ENCODE data around the gene SEPHS1. TPM values are rescaled to one million over a fixed set of nuclear protein-coding genes. Genes with fewer than 3 reads are reported as not detected.

The SEPHS1 gene
- polyA plus RNA-seq, 1 of the 3 experiments (the other 2 are of a cell fraction), result 64.8 TPM

DNA sequence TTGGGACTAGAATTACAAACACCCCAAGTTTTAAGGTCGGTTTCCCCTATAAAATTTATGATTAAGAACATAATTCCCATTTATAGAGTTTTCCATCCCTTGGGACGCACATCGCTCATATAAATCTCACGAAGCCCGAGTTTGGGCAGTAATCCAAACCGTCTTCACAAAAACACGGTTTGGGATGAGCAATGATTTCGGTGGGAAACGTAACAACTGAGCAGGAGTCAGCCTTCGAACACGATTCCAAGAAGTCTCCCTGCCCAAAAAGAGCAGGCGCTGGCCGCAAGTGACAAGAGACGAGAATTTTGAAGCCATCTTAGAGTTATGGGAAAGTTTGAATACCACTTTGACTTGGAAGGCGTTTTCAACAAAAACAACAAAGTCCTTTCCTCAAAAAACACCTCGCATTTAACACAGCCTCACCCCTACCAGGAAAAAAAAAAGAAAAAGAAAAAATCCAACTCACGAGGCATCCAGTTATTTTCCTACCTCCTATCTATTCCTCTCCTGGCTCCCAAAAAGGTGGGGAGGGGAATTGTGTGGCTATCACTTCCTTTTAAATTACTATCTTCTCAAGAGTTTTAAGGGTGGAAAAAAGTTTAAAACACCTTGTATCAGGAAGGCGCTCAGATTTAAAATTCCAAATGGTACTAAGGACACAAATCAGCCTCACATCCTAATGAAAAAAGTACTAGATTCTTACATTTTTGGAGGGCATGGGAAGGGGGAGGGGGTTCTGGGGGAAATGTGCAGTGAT, 1.6 kb downstream of the SEPHS1 start:
- ChIA-PET CTCF (no interaction called here), POLR2A (no interaction called here)
- no peaks in the 10 kb centered on the region for H3K27me3 ChIP-seq (ENCODE audit: insufficient read depth)
- H4K20me1 ChIP-seq (ENCODE audit: insufficient read depth), result no peaks in the 10 kb centered on the region
- peaks cover 58% of the 10 kb centered on the region for H3K79me2 ChIP-seq (ENCODE audit: insufficient read depth)
- H3K36me3 ChIP-seq (replicated peaks in 1 of 2; ENCODE audit: control insufficient read depth in 1 of 2, insufficient read depth in 2 of 2, low read length in 1 of 2), result peaks cover 8 to 15% of the 10 kb centered on the region in 2 experiments
- no peak overlapping the region for H2AFZ ChIP-seq (ENCODE audit: low read depth)
- peak overlapping the region; percentile 75 for H3K4me2 ChIP-seq
- H3F3A ChIP-seq (replicated peaks; ENCODE audit: insufficient read depth), result peaks cover 21% of the 10 kb centered on the region
- DNase-seq, result no peak
- TF ChIP-seq FOSL2 (IDR thresholded peaks at IDR 0.05; ENCODE audit: borderline replicate concordance, low read depth), result no peak
- TF ChIP-seq ELF1 (IDR thresholded peaks at IDR 0.05), result no peak
- no peak for TF ChIP-seq RAD21 (IDR thresholded peaks at IDR 0.05; ENCODE audit: low read length)
- TF ChIP-seq, protein P1, sequence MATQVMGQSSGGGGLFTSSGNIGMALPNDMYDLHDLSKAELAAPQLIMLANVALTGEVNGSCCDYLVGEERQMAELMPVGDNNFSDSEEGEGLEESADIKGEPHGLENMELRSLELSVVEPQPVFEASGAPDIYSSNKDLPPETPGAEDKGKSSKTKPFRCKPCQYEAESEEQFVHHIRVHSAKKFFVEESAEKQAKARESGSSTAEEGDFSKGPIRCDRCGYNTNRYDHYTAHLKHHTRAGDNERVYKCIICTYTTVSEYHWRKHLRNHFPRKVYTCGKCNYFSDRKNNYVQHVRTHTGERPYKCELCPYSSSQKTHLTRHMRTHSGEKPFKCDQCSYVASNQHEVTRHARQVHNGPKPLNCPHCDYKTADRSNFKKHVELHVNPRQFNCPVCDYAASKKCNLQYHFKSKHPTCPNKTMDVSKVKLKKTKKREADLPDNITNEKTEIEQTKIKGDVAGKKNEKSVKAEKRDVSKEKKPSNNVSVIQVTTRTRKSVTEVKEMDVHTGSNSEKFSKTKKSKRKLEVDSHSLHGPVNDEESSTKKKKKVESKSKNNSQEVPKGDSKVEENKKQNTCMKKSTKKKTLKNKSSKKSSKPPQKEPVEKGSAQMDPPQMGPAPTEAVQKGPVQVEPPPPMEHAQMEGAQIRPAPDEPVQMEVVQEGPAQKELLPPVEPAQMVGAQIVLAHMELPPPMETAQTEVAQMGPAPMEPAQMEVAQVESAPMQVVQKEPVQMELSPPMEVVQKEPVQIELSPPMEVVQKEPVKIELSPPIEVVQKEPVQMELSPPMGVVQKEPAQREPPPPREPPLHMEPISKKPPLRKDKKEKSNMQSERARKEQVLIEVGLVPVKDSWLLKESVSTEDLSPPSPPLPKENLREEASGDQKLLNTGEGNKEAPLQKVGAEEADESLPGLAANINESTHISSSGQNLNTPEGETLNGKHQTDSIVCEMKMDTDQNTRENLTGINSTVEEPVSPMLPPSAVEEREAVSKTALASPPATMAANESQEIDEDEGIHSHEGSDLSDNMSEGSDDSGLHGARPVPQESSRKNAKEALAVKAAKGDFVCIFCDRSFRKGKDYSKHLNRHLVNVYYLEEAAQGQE (IDR thresholded peaks at IDR 0.05; ENCODE audit: low read depth, low read length), result no peak
- TF ChIP-seq MXI1 (IDR thresholded peaks at IDR 0.05; ENCODE audit: low read depth, low read length), result no peak; the same call in 1 of the 2 replicates
- TF ChIP-seq PBX3 (IDR thresholded peaks at IDR 0.05), result no peak
- 0 out of 2 replicates have a peak, but pooled peaks have one; percentile 25 for TF ChIP-seq NFIC (IDR thresholded peaks at IDR 0.05; ENCODE audit: borderline replicate concordance)
- TF ChIP-seq FOXM1 (IDR thresholded peaks at IDR 0.05; ENCODE audit: low read depth), result no peak
- peak; percentile 30; the same call in 1 of the 2 replicates for TF ChIP-seq POLR2AphosphoS5 (IDR thresholded peaks at IDR 0.05; ENCODE audit: low read depth, low read length)
- H3K9me2 ChIP-seq, result no peaks in the 10 kb centered on the region
- peak overlapping the region; percentile 74 to 99 for H3K27ac ChIP-seq (ENCODE audit: low read depth in 2 of 2, low read length in 1 of 2)
- no peaks in the 10 kb centered on the region for H3K9me3 ChIP-seq
- H3K4me3 ChIP-seq (ENCODE audit: low read depth in 2 of 2, low read length in 1 of 2), result peak overlapping the region; percentile 66 to 79
- peak overlapping the region; percentile 96 for H3K9ac ChIP-seq
- peaks cover 0 to 17% of the 10 kb centered on the region in 2 experiments; a peak in 2 of 4 replicates for H3K4me1 ChIP-seq (ENCODE audit: control insufficient read depth in 1 of 2, insufficient read depth in 2 of 2, low read depth in 1 of 2, low read length in 1 of 2)
- 21% methylated on average over 18 of the region's 18 CpGs for WGBS (ENCODE audit: low lambda C conversion rate)

DNA sequence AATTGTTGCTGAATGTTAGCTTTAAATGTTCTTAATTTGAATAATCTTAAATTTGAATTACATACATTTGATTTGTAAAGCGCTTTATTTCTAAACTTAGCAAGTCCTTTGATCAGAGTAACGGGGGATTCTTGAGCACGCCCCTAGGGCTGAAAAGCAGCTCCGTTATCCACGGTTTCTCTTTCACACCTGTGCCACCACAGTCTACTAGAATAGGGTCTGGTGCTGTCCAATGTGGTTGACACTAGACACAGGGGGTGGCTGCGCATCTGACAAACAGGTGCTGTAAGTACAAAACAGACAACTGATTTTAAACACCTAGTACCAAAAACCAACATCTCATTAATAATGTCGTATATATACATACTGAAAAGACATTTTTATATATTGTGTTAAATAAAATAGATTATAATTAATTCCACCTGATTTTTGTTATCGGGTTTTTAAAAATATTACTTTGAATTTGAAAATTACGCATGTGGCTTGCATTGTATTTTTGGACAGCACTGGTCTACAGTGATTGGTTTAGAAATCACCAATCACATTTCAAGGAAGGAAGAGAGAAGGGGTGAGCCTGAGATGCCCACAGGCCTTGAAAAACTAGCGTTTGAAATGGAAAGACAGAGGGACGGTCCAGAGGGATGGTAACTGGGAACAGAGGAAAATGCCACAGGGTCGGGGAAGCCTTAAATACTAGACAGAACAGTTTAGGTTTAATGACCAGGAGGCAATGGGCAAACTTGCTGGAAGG, 7.3 kb downstream of the SEPHS1 start:
- Histone ChIP-seq H2AFZ (ENCODE audit: low read depth) (no peak overlapping the region), H3K4me3 (ENCODE audit: low read depth in 2 of 2, low read length in 1 of 2) (no peak overlapping the region), H3K4me2 (peak overlapping the region; percentile 54), H3K36me3 (replicated peaks in 1 of 2; ENCODE audit: control insufficient read depth in 1 of 2, insufficient read depth in 2 of 2, low read length in 1 of 2) (peaks cover 14 to 22% of the 10 kb centered on the region in 2 experiments), H4K20me1 (ENCODE audit: insufficient read depth) (no peaks in the 10 kb centered on the region), H3K9me2 (no peaks in the 10 kb centered on the region), H3K27me3 (ENCODE audit: insufficient read depth) (no peaks in the 10 kb centered on the region), H3K4me1 (ENCODE audit: control insufficient read depth in 1 of 2, insufficient read depth in 2 of 2, low read depth in 1 of 2, low read length in 1 of 2) (peaks cover 16 to 34% of the 10 kb centered on the region in 2 experiments; a peak in 2 of 4 replicates), H3K9ac (no peak overlapping the region), H3K27ac (ENCODE audit: low read depth in 2 of 2, low read length in 1 of 2) (peak overlapping the region; percentile 60 to 76; a peak in 2 of 4 replicates), H3K9me3 (no peaks in the 10 kb centered on the region), H3F3A (replicated peaks; ENCODE audit: insufficient read depth) (peaks cover 12% of the 10 kb centered on the region), H3K79me2 (ENCODE audit: insufficient read depth) (peaks cover 94% of the 10 kb centered on the region)
- POLR2A ChIA-PET, result interaction anchor here (1.1 kb wide), 1 partner anchor 41 kb away, joined by 3 read pairs; the partner anchor contains the start of gene PHYH
- 91% methylated on average over 12 of the region's 12 CpGs for WGBS (ENCODE audit: low lambda C conversion rate)
- DNase-seq, result no peak
- CTCF ChIA-PET, result no interaction called here
- TF ChIP-seq RFX5 (IDR thresholded peaks at IDR 0.05; ENCODE audit: low read length), result no peak
- TF ChIP-seq, protein P1 (IDR thresholded peaks at IDR 0.05; ENCODE audit: low read depth, low read length), result peak; percentile 69; the same call in 1 of the 2 replicates

Measured in SK-N-SH (cell line).